Measurements from ENCODE around the gene SEMA5A. TPM values are rescaled to one million over a fixed set of nuclear protein-coding genes. Genes with fewer than 3 reads are reported as not detected.
A peak's percentile ranks its signal among the peaks of the same experiment; 100 is the strongest.

Gene SEMA5A
- total RNA-seq, 1 donor from 2014 or later = 31.9 TPM

- Mint-ChIP-seq H3K27me3 (ENCODE audit: low read depth) (no peaks in the 10 kb centered on the region), H3K4me3 (no peak overlapping the region), H3K27ac (ENCODE audit: unreplicated experiment) (no peak overlapping the region), H3K9me3 (no peaks in the 10 kb centered on the region), H3K4me1 (peaks cover 10% of the 10 kb centered on the region), H3K36me3 (ENCODE audit: low read depth) (peaks cover 9% of the 10 kb centered on the region)
- DNase-seq (ENCODE audit: low read depth, low spot score) = no peak
- no peak for TF ChIP-seq CTCF (conservative IDR thresholded peaks at IDR 0.05)
Observed at GRCh38 chr5:9056046-9056445, 489.8 kb downstream of the SEMA5A start.

DNA sequence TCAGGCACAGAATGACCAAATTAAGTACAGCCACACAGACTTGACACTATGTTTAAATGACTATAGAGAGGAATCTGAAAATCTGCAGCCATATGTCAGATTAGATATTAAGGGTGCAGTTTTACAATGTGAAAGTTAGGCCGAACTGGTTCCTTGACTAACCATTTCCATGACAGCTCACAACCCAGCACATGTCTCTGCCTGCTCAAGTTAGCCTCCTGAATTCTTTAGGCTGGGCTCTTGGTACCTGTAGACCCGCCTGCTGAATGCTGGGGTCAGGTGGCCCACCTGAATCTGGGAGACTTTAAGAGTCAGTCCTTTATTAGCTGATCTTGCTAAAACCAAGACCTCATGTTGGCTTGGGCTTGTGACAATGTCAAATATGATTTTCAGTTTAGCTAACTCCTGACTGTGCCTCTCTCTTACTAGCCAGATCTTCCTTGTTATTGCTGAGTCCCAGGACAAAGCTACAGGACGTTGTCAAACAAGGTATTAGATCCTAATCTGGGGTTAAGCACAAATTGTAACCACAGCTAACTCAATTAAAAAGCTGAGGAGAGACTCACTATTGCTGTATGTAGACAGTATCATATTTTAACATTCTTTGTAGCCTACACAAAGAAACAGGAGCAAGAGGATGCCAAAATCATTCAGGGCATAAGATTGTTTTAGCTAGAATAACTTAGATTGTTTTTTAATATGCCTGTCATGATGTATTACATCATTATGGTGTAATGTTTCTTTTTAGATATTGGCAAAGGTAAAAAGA, 490.9 kb downstream of the SEMA5A start:
- Mint-ChIP-seq H3K9me3 (no peaks in the 10 kb centered on the region), H3K4me3 (no peak overlapping the region), H3K27me3 (ENCODE audit: low read depth) (no peaks in the 10 kb centered on the region), H3K27ac (ENCODE audit: unreplicated experiment) (no peak overlapping the region), H3K36me3 (ENCODE audit: low read depth) (peaks cover 6% of the 10 kb centered on the region), H3K4me1 (peaks cover 10% of the 10 kb centered on the region)
- DNase-seq (ENCODE audit: low read depth, low spot score) = no peak
- no peak for TF ChIP-seq CTCF (conservative IDR thresholded peaks at IDR 0.05)

- Mint-ChIP-seq H3K4me1 (peaks cover 10% of the 10 kb centered on the region), H3K9me3 (no peaks in the 10 kb centered on the region), H3K36me3 (ENCODE audit: low read depth) (peaks cover 10% of the 10 kb centered on the region), H3K4me3 (no peak overlapping the region), H3K27me3 (ENCODE audit: low read depth) (no peaks in the 10 kb centered on the region), H3K27ac (ENCODE audit: unreplicated experiment) (peak overlapping the region; percentile 29)
- TF ChIP-seq CTCF (conservative IDR thresholded peaks at IDR 0.05) = no peak
- no peak for DNase-seq (ENCODE audit: low read depth, low spot score)
Observed at GRCh38 chr5:9054322-9054721, 491.6 kb downstream of the SEMA5A start.

DNA sequence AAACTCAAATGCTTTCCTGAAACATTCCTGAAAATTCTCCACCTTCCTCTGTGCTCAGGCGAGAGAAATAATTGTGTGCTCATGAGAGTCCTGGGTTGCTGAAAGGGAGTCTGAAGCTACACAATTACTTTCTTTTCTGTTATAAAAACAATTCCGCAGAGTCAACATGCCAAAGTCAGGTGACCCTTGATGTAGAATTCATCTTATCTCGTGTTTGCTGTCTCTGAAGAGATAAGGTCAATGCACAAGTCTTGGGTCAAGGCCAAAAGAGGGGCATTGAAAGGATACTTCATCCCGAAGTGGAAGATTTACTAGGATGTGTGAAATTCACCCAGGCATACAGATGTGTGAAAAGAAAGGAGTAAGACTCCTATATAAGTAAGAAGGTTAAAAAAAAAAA, 493.5 kb downstream of the SEMA5A start:
- no peaks in the 10 kb centered on the region for H3K4me1 Mint-ChIP-seq
- no peak for DNase-seq (ENCODE audit: low read depth, low spot score)
- H3K27me3 Mint-ChIP-seq (ENCODE audit: low read depth) = no peaks in the 10 kb centered on the region
- no peak overlapping the region for H3K27ac Mint-ChIP-seq (ENCODE audit: unreplicated experiment)
- peaks cover 11% of the 10 kb centered on the region for H3K36me3 Mint-ChIP-seq (ENCODE audit: low read depth)
- H3K9me3 Mint-ChIP-seq = no peaks in the 10 kb centered on the region
- no peak overlapping the region for H3K4me3 Mint-ChIP-seq
- TF ChIP-seq CTCF (conservative IDR thresholded peaks at IDR 0.05) = no peak

GRCh38 chr5:9051779-9052178, 494.1 kb downstream of the SEMA5A start:
- H3K27ac Mint-ChIP-seq (ENCODE audit: unreplicated experiment) = no peak overlapping the region
- no peaks in the 10 kb centered on the region for H3K9me3 Mint-ChIP-seq
- no peak overlapping the region for H3K4me3 Mint-ChIP-seq
- no peaks in the 10 kb centered on the region for H3K27me3 Mint-ChIP-seq (ENCODE audit: low read depth)
- H3K4me1 Mint-ChIP-seq = no peaks in the 10 kb centered on the region
- H3K36me3 Mint-ChIP-seq (ENCODE audit: low read depth) = peaks cover 11% of the 10 kb centered on the region
- TF ChIP-seq CTCF (conservative IDR thresholded peaks at IDR 0.05) = no peak
- no peak for DNase-seq (ENCODE audit: low read depth, low spot score)

Data from neural crest cell (in vitro differentiated cells).